ENCODE data around the gene SMIM31.

DNA sequence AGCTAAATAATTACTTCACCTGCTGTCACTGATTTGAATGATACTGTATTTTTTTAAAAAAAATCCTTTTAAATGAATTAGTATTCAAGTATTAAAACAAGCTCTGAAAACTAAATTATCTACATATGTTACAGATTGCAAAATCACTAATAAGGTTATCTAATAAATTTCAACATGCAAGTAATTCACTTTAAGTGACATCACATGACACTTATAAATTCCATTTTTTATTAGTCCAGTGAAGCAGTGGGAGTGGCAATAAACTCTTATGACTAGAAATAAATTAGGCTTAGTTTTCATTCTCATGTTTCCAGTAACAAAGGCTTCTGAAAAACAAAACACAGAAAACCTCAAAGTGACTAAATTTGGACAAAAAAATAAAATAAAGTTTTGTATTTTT is 36.3 kb downstream of the SMIM31 start:
- TF ChIP-seq, protein P1, sequence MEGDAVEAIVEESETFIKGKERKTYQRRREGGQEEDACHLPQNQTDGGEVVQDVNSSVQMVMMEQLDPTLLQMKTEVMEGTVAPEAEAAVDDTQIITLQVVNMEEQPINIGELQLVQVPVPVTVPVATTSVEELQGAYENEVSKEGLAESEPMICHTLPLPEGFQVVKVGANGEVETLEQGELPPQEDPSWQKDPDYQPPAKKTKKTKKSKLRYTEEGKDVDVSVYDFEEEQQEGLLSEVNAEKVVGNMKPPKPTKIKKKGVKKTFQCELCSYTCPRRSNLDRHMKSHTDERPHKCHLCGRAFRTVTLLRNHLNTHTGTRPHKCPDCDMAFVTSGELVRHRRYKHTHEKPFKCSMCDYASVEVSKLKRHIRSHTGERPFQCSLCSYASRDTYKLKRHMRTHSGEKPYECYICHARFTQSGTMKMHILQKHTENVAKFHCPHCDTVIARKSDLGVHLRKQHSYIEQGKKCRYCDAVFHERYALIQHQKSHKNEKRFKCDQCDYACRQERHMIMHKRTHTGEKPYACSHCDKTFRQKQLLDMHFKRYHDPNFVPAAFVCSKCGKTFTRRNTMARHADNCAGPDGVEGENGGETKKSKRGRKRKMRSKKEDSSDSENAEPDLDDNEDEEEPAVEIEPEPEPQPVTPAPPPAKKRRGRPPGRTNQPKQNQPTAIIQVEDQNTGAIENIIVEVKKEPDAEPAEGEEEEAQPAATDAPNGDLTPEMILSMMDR (IDR thresholded peaks at IDR 0.05): no peak
- no peak for TF ChIP-seq ZFX (IDR thresholded peaks at IDR 0.05; ENCODE audit: borderline replicate concordance)
